SK-N-SH (cell line): ENCODE measurements around the gene SDCCAG8.

ENCODE experiments used
- CHD2 ChIP-seq: fragments of 150-350 bp; IDR thresholded peaks from 2 replicates; pipeline ENCODE4 v1.6.1; 2018; ENCODE audit warnings: low read length; ENCODE audit not compliant: partially characterized antibody
- CTCF ChIP-seq: fragments of 200-600 bp; sonication (generic); IDR thresholded peaks from 2 replicates; pipeline ENCODE4 v1.6.1; 2017; ENCODE audit warnings: antibody characterized with exemption, mild to moderate bottlenecking, moderate library complexity
- EP300 ChIP-seq, 2 experiments: IDR thresholded peaks; 2 replicates each; pipeline versions ENCODE4 v1.4.0 to v1.6.1; 2012; ENCODE audit warnings: borderline replicate concordance in 1 of 2, low read depth in 1 of 2, low read length in 1 of 2
- EZH2phosphoT487 ChIP-seq: fragments of 200-600 bp; sonication (generic); IDR thresholded peaks from 2 replicates; pipeline ENCODE4 v1.6.1; 2017; ENCODE audit warnings: low read depth, mixed run types, mild to moderate bottlenecking, antibody characterized with exemption, moderate library complexity, borderline replicate concordance
- FOXJ3 ChIP-seq: sonication (generic); formaldehyde crosslinking; IDR thresholded peaks from 2 replicates; pipeline ENCODE4 v1.5.1; 2020; ENCODE audit warnings: mild to moderate bottlenecking, missing genetic modification reagents
- NFIC ChIP-seq: IDR thresholded peaks from 2 replicates; pipeline ENCODE4 v1.4.0; 2012; ENCODE audit warnings: borderline replicate concordance
- POLR2AphosphoS5 ChIP-seq: IDR thresholded peaks from 2 replicates; pipeline ENCODE4 v1.6.1; 2012; ENCODE audit warnings: low read depth, low read length
- TEAD4 ChIP-seq: IDR thresholded peaks from 2 replicates; pipeline ENCODE4 v1.4.0; 2012; ENCODE audit warnings: mild to moderate bottlenecking, borderline replicate concordance; ENCODE audit not compliant: insufficient read depth
- YY1 ChIP-seq: IDR thresholded peaks from 2 replicates; pipeline ENCODE4 v1.4.0; 2012; ENCODE audit warnings: low read depth, mild to moderate bottlenecking
- TF ChIP-seq, protein P1 (sequence below): fragments of 150-350 bp; IDR thresholded peaks from 2 replicates; pipeline ENCODE4 v1.6.1; 2016; ENCODE audit warnings: mild to moderate bottlenecking, low read depth, low read length
- TF ChIP-seq, protein P2 (sequence below): IDR thresholded peaks from 2 replicates; pipeline ENCODE4; 2012
- TF ChIP-seq, protein P3 (sequence below): IDR thresholded peaks from 2 replicates; pipeline ENCODE4 v1.4.0; 2012; ENCODE audit warnings: low read depth, borderline replicate concordance

- TF ChIP-seq CTCF (no peak), CHD2 (no peak), NFIC (no peak), EZH2phosphoT487 (no peak), TEAD4 (no peak), FOXJ3 (no peak), YY1 (no peak), EP300 (IDR thresholded peaks at IDR 0.05; ENCODE audit: borderline replicate concordance in 1 of 2, low read depth in 1 of 2, low read length in 1 of 2) (no peak), POLR2AphosphoS5 (no peak)
- TF ChIP-seq, protein P1, sequence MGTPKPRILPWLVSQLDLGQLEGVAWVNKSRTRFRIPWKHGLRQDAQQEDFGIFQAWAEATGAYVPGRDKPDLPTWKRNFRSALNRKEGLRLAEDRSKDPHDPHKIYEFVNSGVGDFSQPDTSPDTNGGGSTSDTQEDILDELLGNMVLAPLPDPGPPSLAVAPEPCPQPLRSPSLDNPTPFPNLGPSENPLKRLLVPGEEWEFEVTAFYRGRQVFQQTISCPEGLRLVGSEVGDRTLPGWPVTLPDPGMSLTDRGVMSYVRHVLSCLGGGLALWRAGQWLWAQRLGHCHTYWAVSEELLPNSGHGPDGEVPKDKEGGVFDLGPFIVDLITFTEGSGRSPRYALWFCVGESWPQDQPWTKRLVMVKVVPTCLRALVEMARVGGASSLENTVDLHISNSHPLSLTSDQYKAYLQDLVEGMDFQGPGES: no peak
- TF ChIP-seq, protein P2, sequence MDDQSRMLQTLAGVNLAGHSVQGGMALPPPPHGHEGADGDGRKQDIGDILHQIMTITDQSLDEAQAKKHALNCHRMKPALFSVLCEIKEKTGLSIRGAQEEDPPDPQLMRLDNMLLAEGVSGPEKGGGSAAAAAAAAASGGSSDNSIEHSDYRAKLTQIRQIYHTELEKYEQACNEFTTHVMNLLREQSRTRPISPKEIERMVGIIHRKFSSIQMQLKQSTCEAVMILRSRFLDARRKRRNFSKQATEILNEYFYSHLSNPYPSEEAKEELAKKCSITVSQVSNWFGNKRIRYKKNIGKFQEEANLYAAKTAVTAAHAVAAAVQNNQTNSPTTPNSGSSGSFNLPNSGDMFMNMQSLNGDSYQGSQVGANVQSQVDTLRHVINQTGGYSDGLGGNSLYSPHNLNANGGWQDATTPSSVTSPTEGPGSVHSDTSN: no peak
- TF ChIP-seq, protein P3, sequence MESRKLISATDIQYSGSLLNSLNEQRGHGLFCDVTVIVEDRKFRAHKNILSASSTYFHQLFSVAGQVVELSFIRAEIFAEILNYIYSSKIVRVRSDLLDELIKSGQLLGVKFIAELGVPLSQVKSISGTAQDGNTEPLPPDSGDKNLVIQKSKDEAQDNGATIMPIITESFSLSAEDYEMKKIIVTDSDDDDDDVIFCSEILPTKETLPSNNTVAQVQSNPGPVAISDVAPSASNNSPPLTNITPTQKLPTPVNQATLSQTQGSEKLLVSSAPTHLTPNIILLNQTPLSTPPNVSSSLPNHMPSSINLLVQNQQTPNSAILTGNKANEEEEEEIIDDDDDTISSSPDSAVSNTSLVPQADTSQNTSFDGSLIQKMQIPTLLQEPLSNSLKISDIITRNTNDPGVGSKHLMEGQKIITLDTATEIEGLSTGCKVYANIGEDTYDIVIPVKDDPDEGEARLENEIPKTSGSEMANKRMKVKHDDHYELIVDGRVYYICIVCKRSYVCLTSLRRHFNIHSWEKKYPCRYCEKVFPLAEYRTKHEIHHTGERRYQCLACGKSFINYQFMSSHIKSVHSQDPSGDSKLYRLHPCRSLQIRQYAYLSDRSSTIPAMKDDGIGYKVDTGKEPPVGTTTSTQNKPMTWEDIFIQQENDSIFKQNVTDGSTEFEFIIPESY: no peak
Measured at GRCh38 chr1:243332440-243332839, 76.6 kb downstream of the SDCCAG8 start.
